GM18909 (cell line): Measurements from ENCODE around the gene PI4K2B.
"Not testable (repeated sequence)": the region's sequence is repeated elsewhere in the genome, so short reads cannot be mapped to it uniquely, and the experiment has no call there.

Experiments used
- ATAC-seq: cut with Tn5 transposase; IDR thresholded peaks from one replicate; pipeline ENCODE4 v1.9.1; 2021; ENCODE audit warnings: mild to moderate bottlenecking; ENCODE audit not compliant: unreplicated experiment, poor library complexity

The PI4K2B gene

DNA sequence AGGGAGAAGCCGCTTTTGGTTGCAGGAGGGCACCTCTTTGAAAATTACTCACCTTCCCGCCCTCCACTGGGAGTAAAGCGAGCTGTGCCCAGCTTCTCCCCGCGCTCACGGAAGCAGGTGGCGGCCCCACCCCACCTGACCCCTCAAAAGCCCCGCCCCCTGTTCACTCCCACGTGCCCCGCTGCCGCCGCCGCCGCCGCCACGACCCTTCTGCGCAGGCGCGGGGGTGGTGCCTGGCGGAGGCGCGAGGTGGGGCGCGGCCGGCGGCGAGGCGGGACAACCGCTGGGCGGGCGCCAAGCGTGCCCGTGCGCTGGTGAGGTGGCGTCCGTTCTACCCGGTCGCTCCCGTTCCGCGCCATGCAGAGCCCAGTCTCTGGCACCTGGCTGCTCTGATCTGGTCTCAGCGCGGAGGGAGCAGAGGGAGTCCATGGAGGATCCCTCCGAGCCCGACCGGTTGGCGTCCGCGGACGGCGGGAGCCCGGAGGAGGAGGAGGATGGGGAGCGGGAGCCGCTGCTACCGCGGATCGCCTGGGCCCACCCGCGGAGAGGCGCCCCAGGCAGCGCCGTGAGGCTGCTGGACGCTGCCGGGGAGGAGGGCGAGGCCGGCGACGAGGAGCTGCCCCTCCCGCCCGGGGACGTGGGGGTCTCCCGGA, at the start of gene PI4K2B:
Gene PI4K2B (plus strand): TSS at position 297 of the 653 bp plus-strand sequence. CDS start 131 bp downstream, at position 428.
- ATAC-seq, result peak; percentile 85

DNA sequence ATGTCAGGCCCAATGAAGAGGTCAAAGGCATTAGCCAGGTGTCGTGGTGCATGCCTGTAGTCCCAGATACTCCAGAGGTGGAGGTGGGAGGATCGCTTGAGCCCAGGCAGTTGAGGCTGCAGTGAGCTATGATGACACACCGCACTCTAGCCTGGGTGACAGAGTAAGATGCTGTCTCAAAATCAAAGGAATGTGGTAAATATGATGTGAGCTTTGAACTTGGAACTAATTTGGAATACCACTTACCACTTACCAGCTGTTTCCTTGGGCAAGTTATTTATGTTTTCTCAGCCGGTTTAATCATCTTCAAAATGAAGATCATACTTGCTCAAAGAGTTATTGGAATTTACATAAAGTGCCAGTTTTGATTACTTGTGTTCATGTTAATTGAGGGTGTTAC, 49.8 kb upstream of the PI4K2B start:
- ATAC-seq, result no peak

DNA sequence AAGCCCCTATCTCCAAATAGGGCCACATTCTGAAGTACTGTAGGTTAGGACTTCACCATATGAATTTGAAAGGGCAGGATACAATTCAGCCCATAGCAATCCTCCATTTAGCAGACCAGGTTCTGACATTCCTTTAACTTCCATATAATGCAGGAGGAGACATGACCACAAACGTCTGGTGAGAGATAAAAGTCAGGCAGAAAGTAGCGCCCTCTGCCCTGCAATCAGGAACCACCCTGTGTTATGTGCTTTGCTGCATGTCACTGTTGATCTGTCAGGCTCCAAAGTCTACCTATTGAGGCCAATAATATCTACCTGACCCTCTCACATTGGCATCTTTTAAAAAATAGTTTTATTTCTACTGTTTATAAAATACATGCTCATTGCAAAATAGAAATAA, 43.4 kb upstream of the PI4K2B start:
- ATAC-seq, result no peak

DNA sequence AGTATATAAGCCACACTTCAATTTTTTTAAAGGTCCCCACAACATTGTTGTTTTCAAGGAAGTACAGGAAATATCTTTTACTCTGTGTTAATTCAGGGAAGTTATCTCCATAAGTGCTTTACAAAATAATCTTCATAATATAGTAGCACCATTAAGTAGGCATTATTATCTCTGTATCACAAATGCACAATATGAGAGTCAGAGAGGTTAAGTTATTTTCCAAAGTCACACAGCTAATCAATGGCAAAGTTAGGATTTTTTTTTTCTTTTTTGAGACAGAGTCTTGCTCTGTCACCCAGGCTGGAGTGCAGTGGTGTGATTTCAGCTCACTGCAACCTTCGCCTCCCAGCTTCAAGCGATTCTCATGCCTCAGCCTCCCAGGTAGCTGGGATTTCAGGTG, 35.1 kb upstream of the PI4K2B start:
- ATAC-seq, result no peak

DNA sequence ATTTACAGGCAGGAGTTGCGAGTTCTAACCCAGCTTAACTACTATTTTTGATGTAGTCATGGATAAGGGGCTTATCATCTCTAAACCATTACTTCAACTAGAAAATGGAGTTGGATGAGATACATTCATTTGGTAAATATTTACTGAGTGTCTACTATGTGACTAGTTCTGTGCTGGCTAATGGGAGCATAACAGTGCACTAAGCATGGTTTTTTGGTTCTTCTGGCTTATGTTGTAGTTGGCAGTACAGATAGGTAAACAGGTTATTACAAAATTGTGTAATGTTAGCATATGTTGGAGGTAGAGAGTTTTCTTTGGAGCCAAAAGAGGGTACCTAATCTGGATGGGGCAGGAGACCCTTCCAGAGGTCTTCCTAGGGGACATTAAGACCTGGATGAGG, 25.8 kb upstream of the PI4K2B start:
- no peak for ATAC-seq

DNA sequence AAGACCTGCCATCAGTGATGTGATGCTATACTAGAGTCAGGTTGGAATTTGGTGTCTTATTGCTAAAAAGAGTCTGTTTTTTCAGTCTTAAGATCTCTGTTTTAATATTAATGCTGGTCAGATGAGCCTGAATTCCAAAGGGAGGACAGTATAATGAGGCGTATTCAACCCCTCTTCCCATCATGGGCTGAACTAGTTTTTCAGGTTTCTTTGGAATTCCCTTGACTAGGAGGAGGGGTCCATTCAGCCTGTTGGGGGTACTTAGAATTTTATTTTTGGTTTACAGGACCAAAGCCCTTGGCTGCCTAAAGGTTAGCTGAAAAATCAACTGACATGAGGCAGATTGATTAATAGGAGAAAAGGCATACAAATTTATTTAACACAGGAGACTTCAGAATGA, 24.1 kb upstream of the PI4K2B start:
- no peak for ATAC-seq

DNA sequence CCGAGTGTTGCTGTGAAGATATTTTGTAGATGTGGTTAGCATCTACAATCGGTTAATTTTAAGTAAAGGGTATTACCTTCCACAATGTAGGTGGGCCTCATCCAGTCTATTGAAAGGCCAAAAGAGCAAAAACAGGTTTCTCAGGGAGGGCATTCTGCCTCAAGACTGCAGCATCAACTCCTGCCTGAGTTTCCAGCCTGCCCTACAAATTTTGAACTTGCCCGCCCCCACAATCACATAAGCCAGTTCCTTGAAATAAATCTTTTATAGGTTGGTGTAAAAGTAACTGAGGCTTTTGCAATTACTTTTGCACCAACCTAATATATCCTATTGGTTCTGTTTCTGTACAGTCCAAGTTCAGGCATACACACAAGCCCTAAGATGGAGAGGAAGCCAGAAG, 22.1 kb upstream of the PI4K2B start:
- no peak for ATAC-seq

DNA sequence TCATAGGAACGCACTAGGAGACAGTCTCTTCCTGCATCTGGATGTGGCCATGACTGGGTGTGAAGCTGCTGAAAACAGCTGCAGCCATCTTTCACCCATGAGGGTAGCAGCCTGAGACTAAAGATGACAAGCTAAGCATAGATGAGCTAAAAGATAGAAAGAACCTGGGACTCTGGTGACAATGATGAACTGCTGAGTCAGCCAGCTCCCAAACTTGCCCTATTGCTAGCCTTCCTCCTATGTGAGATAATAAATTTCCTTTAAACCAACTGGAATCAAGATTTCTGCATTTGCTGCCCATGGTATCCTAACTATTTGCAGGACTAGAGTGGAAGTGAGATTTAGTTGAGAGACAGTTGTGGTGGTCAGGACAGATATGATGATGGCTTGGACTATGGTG, 21.0 kb upstream of the PI4K2B start:
- ATAC-seq, result no peak

DNA sequence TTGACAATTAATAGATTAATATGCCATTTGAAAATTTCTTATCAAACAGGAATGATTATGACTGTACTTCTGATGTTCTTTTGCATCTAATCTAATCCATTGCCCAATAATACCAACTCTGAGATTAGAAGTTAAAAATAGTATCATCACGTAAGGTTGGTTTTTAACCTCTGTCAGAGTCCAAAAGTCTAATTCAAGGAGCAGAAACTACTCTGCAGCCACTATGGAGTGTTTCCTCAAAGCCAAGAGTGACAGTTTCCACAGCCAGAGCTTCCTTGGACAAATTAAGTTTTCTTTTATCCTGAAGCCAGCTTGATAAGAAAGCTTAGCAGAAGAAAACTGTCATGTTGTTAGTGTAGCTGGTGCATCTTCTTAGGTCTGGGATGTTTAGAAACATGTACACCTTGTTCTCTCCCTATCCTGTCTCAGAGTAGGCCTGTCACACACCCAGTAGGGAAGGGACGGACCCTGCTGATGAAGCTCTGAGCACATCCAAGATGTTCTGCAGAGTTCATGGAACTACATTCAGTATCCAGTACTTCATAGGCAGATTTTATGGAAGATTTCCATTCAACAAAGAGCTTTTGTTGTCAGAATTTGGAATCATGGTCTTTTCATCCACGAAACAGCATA, 20.4 kb upstream of the PI4K2B start:
- no peak for ATAC-seq

DNA sequence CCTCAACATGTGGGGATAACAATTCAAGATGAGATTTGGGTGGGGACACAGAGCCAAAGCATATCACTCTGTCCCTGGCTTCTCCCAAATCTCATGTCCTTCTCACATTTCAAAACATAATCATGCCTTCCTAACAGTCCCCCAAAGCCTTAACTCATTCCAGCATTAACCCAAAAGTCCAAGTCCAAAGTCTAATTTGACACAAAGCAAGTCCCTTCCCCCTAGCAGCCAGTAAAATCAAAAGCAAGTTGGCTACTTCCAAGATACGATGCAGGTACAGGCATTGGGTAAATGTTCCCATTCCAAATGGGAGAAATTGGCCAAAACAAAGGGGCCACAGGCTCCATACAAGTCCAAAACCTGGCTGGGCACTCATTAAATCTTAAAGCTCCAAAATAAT, 19.1 kb upstream of the PI4K2B start:
- ATAC-seq, result not testable (repeated sequence)

DNA sequence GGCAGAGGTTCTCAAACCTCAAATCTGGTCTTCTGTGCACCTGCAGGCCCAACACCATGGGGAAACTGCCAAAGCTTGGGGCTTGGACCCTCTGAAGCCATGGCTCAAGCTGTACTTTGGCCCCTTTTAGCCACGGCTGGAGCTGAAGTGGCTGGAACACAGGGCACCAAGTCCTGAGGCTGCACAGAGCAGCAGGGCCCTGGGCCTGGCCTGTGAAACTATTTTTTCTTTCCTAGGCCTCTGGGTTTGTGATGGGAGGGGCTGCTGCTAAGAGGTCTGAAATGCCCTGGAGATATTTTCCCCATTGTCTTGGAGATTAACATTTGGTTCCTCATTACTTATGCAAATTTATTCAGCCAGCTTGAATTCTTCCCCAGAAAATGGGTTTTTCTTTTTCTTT, 18.3 kb upstream of the PI4K2B start:
- no peak for ATAC-seq

DNA sequence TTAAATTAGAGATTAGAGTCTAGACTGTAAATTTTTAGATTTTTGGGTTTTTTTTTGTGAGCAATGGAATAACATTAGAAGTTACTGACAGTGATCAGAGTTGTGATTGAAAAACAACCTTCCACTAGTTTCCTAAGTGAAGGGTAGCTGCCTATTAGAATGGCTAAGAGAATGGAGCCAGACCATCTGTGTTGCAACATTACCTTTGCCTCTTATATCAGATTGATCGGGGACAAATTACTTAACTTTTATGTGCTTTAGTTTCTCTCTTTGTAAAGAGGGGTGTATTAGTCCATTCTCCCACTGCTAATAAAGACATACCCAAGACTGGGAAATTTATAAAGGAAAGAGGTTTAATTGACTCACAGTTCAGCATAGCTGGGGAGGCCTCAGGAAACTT, 12.5 kb upstream of the PI4K2B start:
- ATAC-seq, result no peak

DNA sequence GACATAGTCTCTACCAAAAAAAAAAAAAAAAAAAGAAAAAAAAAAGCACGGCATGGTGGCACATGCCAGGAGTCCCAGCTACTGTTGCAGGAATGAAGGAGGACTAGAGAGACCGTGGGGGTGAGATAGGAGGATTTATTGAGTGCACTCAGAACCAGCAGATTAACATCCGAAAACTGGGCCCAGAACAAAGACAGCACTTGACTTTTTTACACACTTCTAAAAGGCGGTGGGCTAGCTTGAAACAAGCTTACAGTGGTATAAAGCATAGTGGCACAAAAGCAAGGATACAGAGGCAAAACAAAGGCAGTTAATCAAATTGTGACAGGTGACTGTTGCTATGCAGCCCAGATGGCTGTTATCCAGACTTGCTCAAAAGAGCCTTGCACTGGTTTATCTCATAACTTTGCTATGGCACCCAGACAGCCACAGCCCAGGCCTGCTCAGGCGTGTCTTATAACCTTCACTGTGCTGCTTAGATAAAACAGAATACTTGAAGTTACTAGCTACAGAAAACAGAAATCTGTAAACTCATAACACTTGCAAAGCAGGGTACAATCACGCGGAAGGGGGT, 9.9 kb upstream of the PI4K2B start:
- no peak for ATAC-seq

DNA sequence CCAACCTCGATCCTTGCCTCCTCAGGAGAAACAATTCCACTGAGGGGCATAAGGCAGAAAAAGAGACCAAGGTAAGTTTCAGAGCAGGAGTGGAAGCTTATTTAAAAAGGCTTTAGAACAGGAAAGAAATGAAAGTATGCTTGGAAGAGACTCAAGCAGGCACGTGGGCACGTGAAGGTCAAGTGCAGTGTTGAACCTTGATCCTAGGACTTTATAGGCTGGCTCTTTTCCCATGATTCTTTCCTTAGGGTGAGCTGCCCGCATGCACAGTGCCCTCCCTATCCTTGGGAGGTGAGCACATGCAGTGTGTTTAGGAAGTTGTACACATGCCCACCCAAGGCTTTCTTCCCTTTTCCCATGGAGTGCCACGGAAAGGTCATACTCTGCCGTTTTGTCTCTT, 4.0 kb upstream of the PI4K2B start:
- no peak for ATAC-seq

DNA sequence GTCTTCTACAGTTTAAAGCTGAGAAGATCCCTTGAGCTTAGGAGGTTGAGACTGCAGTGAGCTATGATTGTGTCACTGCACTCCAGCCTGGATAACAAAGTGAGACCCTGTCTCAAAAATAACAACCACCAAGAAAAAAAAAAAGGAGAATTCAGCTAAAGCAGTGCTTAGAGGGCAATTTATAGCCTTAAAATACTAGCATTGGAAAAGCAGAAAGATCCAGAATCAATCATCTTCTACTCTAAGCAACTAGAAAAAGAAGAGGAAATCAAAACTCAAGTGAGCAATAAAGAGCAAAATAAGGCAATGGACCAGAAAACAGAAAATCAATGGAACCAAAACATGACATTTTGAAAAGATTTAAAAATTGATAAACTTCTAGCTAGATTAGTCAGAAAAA, 639 bp upstream of the PI4K2B start:
- ATAC-seq, result no peak

DNA sequence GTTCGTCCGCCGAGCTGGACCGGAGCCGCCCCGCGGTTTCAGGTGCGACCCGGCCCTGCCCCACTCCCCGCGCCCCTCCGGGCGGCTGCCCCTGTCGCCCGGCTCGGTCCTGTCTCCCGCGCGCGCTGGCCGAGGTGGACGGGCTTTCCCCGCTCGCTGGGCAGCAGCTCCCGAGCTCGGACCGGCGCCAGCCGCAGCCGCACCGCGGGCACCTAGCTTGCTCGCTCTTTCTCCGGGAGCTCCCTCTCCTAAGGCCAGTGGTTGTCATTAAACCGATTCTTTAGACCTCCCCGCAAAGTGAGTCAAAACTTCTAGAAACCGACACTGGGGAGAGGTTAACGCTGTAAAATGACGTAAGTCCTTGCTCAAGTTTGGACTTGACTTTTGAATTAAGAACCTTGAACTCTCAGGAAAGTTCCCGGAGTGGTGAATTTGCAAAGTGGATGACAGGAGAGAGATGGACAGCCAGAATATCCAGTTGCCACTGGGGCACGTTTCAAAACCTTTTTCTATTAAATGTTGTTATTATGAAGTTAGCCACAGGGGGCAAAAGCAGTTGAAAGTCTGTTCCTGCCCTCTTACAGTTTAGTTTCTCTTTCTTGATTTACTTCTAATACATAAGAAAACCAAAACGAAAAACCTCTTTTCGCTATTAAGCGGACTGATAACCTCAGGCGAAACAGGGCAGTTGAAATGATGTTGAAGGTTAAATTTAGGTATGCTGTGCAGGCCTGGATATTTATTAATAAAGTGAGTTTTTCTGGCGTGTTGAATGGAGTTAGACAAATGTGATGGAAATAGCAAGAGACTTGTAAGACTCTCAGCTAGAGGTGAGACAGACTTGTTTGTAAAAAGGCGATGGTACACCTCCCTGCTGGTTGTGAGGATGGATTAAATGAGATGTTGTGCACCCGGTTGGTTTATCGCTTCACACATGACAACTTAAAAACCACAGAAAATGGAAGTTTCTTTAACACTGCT, 847 bp downstream of the PI4K2B start:
- peak; percentile 68 for ATAC-seq

DNA sequence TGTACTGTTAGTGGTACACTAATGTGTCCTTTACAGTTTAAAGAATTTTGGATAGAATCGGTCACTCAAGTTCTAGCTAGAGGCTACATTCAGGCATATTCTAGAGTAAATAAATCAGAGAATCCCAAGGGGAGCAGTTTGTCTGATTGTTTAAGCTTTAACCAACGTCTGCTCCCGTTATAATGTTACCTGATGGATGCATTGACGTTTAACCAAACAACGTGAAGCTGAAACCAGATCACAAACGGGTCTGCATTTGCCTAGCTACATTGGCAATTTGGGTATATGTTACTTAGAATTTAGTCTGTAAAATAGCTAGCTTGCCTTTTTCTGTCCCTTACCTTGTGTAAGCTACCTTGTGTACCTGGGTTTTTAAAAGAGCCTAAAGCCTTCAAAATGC, 1.6 kb downstream of the PI4K2B start:
- no peak for ATAC-seq

DNA sequence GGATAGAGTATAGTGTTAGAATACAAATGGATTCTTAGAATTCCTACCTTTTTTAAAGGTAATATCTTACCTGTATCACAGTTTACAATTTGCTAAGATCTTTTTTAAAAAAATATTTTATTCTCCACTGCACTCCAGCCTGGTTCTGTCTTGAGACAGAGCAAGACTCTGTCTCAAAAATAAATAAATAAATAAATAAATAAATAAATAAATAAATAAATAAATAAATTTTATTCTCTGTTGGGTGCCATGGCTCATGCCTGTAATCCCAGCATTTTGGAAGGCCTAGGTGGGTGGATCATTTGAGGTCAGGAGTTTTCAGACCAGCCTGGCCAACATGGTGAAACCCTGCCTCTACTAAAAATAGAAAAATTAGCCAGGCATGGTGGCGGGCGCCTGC, 2.2 kb downstream of the PI4K2B start:
- not testable (repeated sequence) for ATAC-seq

DNA sequence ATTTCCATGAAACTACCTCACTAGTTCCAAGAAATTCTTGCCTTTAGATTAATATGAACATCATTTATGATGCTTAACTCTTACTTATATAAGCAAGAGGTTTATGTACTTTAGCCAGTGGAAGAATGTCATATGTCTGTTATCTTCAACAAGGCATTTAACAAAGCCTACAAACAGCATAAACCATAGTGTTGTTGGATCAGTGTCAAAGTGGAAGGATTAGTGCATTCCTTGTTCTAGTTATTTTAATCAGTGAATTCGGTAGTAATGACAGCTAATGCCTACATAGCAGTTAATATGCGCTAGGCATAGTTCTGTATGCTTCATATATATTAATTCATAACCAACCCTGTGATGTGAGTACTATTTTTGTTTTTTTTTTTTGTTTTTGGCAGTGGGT, 3.1 kb downstream of the PI4K2B start:
- ATAC-seq, result no peak

DNA sequence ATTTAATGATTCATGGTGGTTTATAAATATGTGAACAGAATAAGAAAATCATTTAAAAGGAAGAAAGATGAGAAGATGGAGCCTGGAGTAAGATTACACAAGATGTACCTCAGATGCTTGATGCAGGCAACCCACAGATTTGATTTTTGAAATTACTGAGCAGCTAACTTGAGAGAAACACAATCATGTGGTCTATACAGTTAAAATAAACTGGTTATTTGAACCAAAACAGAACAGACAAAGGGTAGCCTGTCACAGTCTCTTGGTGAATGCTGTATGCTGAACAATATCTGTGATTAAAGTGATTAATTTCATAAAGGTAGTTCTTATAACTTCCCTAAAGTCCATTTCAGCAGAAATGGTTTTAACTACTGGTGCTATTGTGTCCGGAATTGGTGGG, 4.2 kb downstream of the PI4K2B start:
- ATAC-seq, result no peak

DNA sequence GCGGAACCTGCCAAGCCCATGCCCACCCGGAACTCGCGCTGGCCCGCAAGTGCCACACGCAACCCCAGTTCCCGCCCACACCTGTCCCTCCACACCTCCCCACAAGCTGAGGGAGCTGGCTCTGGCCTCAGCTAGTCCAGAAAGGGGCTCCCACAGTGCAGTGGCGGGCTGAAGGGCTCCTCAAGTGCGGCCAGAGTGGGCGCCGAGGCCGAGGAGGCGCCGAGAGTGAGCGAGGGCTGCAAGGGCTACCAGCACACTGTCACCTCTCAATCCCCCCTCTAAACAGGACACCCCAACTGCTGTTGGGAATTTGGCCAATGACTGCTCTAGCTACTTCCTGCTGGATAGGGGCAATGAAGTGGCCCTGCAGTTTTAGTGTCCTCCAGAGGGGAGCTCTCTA, 5.7 kb downstream of the PI4K2B start:
- ATAC-seq, result not testable (repeated sequence)
